T-cell (primary cell): ENCODE data around the gene DAAM1. TPM values are rescaled to one million over a fixed set of nuclear protein-coding genes. Genes with fewer than 3 reads are reported as not detected.

Experiments
- ATAC-seq, 4 experiments: fragments of 200-7000 bp in 3 of 4; fragments of 150-1000 bp in 1 of 4; cut with Tn5 transposase; replicated peaks in 1 of 4; 1 replicate in 3 of 4; 2 replicates in 1 of 4; pipeline ENCODE4 v1.10.0; 2021; ENCODE audit warnings: moderate library complexity in 3 of 4, mild to moderate bottlenecking in 2 of 4, moderate number of reproducible peaks in 1 of 4
- CTCF ChIA-PET, 2 donors: fragments of 300-600 bp; sonication (Branson Sonifier 250); formaldehyde crosslinking; loops; one replicate each; lab custom pipeline; 2022; ENCODE audit warnings: antibody characterized with exemption in 2 of 2; lab: Charles Lee
- POLR2A ChIA-PET, 2 donors: fragments of 300-600 bp; sonication (Branson Sonifier 250); formaldehyde crosslinking; loops; one replicate each; lab custom pipeline; 2022; ENCODE audit warnings: antibody characterized with exemption in 2 of 2; lab: Charles Lee
- DNase-seq, 35 experiments: peaks; one replicate each; pipeline versions ENCODE4 v3.0.0 to v3.0.0-alpha.2; 2013 to 2023
- H3K27ac ChIP-seq: one replicate; pipeline ENCODE4 v1.5.1; 2013; ENCODE audit warnings: low read length
- H3K27me3 ChIP-seq, 2 experiments: replicated peaks in 1 of 2; 1 replicate in 1 of 2; 2 replicates in 1 of 2; pipeline versions ENCODE4 v1.6.1 to v1.7.0; 2013; ENCODE audit warnings: low read length in 1 of 2, mixed read lengths in 1 of 2; ENCODE audit not compliant: control insufficient read depth in 2 of 2, insufficient read depth in 2 of 2; ENCODE audit errors: extremely low read depth in 1 of 2
- H3K36me3 ChIP-seq, 2 donors: 1 replicate in 1 of 2; 2 replicates in 1 of 2; pipeline versions ENCODE4 v1.6.1 to v1.7.0; 2013; ENCODE audit warnings: low read length in 1 of 2; ENCODE audit not compliant: control insufficient read depth in 2 of 2, insufficient read depth in 1 of 2; ENCODE audit errors: extremely low read depth in 1 of 2
- H3K4me1 ChIP-seq, 2 experiments: 1 replicate in 1 of 2; 2 replicates in 1 of 2; pipeline versions ENCODE4 v1.6.1 to v1.7.0; 2013; ENCODE audit warnings: low read length in 2 of 2, mixed read lengths in 1 of 2; ENCODE audit not compliant: insufficient read depth in 2 of 2, control insufficient read depth in 1 of 2; ENCODE audit errors: extremely low read depth in 1 of 2
- H3K4me3 ChIP-seq, 2 donors: 1 replicate in 1 of 2; 2 replicates in 1 of 2; pipeline versions ENCODE4 v1.5.1 to v1.7.0; 2013; ENCODE audit warnings: mild to moderate bottlenecking in 2 of 2, low read length in 1 of 2, moderate library complexity in 1 of 2; ENCODE audit not compliant: control insufficient read depth in 1 of 2; ENCODE audit errors: extremely low read depth in 1 of 2
- H3K9me3 ChIP-seq: 2 replicates; pipeline ENCODE4 v1.7.0; 2013
- H3K27ac Mint-ChIP-seq, 2 donors: one replicate each; pipeline ENCODE4 v1.8.0; 2020 to 2021; ENCODE audit warnings: mild to moderate bottlenecking in 2 of 2, mixed read lengths in 2 of 2
- H3K27me3 Mint-ChIP-seq, 2 donors: one replicate each; pipeline ENCODE4 v1.8.0; 2021 to 2022; ENCODE audit warnings: mixed read lengths in 2 of 2
- H3K36me3 Mint-ChIP-seq: one replicate; pipeline ENCODE4 v1.8.0; 2021; ENCODE audit warnings: mixed read lengths
- H3K4me1 Mint-ChIP-seq, 3 donors: one replicate each; pipeline ENCODE4 v1.8.0; 2020 to 2022; ENCODE audit warnings: mixed read lengths in 3 of 3, mild to moderate bottlenecking in 1 of 3
- H3K4me3 Mint-ChIP-seq, 3 donors: one replicate each; pipeline ENCODE4 v1.8.0; 2020 to 2022; ENCODE audit warnings: mild to moderate bottlenecking in 3 of 3, mixed read lengths in 3 of 3, moderate library complexity in 3 of 3
- H3K9me3 Mint-ChIP-seq, 3 donors: one replicate each; pipeline ENCODE4 v1.8.0; 2020 to 2022; ENCODE audit warnings: mixed read lengths in 3 of 3
- WGBS: methylation state at CpG from one replicate; pipeline ENCODE4 v1.1.5; 2013; ENCODE audit warnings: missing lambda C conversion rate; ENCODE audit not compliant: insufficient coverage; 5-methylcytosine and 5-hydroxymethylcytosine counted together
- total RNA-seq, 35 experiments: library from RNA in 6 of 35; stranded (reverse) in 6 of 35; fragments of 120-200 nt in 1 of 35; gene quantifications; one replicate each; pipeline versions ENCODE4 v1.2.1 to v1.2.4 and lab custom pipeline; 2013 to 2026

The DAAM1 gene
- total RNA-seq, 5 donors from 2014 or later (not counting 1 experiment from before 2014, with no cell fraction given), result 9.6 to 25.3 (median 23.9) TPM

- no peaks in the 10 kb centered on the region for H3K27me3 Mint-ChIP-seq
- H3K27ac ChIP-seq, result no peak overlapping the region
- peaks cover 0 to 11% of the 10 kb centered on the region in 2 donors for H3K36me3 ChIP-seq
- 100% methylated on average over 1 of the region's 2 CpGs for WGBS
- peaks cover 61% of the 10 kb centered on the region for H3K36me3 Mint-ChIP-seq
- ATAC-seq, result no peak
- DNase-seq, result no peak
- H3K4me1 ChIP-seq, result no peaks in the 10 kb centered on the region
- H3K9me3 ChIP-seq, result no peaks in the 10 kb centered on the region
- POLR2A ChIA-PET, result no interaction called here
- H3K4me3 ChIP-seq, result no peak overlapping the region
- H3K4me3 Mint-ChIP-seq, result no peak overlapping the region
- no peaks in the 10 kb centered on the region for H3K4me1 Mint-ChIP-seq
- no peak overlapping the region for H3K27ac Mint-ChIP-seq
- H3K9me3 Mint-ChIP-seq, result no peaks in the 10 kb centered on the region
- CTCF ChIA-PET, result no interaction called here
- H3K27me3 ChIP-seq, result no peaks in the 10 kb centered on the region
Measured at GRCh38 chr14:59332727-59333126, 144.3 kb downstream of the DAAM1 start.

- ChIA-PET CTCF (no interaction called here), POLR2A (no interaction called here)
- no peak for ATAC-seq
- no peaks in the 10 kb centered on the region for H3K27me3 Mint-ChIP-seq
- no peak overlapping the region for H3K4me3 Mint-ChIP-seq
- no peak for DNase-seq
- no peaks in the 10 kb centered on the region for H3K4me1 ChIP-seq
- no peaks in the 10 kb centered on the region for H3K9me3 ChIP-seq
- 100% methylated on average over 1 of the region's 2 CpGs for WGBS
- H3K4me3 ChIP-seq, result no peak overlapping the region
- no peaks in the 10 kb centered on the region for H3K9me3 Mint-ChIP-seq
- H3K27ac Mint-ChIP-seq, result no peak overlapping the region
- no peaks in the 10 kb centered on the region for H3K4me1 Mint-ChIP-seq
- H3K36me3 Mint-ChIP-seq, result peaks cover 61% of the 10 kb centered on the region
- peaks cover 0 to 11% of the 10 kb centered on the region in 2 donors for H3K36me3 ChIP-seq
- H3K27ac ChIP-seq, result no peak overlapping the region
- H3K27me3 ChIP-seq, result no peaks in the 10 kb centered on the region
Measured at GRCh38 chr14:59333235-59333634, 144.8 kb downstream of the DAAM1 start.

DNA sequence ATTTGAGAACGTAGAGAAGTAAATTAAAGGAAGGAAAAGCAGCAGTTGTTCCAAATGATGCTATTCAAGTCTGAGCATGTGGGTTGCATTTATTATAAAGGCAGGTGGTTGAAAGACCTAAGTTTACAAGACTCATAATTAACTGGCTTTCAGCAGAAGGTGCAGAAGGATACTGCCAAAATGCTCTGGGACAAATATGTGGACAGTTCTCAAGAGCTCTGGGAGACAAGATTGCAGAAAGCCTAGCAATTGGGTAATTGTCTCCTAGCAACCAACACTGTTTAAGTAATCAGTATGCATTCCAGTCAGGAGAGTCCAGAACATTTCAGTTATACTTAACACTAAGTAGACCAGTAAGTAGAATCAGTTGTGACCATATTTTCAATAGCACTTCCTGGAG is 145.2 kb downstream of the DAAM1 start:
- Mint-ChIP-seq H3K4me3 (no peak overlapping the region), H3K27me3 (no peaks in the 10 kb centered on the region), H3K36me3 (peaks cover 59% of the 10 kb centered on the region), H3K27ac (no peak overlapping the region), H3K4me1 (no peaks in the 10 kb centered on the region), H3K9me3 (no peaks in the 10 kb centered on the region)
- no CpG with 5 or more reads among the region's 1 CpG for WGBS
- Histone ChIP-seq H3K36me3 (peaks cover 0 to 11% of the 10 kb centered on the region in 2 donors), H3K4me1 (no peaks in the 10 kb centered on the region), H3K4me3 (no peak overlapping the region), H3K9me3 (no peaks in the 10 kb centered on the region), H3K27me3 (no peaks in the 10 kb centered on the region), H3K27ac (no peak overlapping the region)
- POLR2A ChIA-PET, result no interaction called here
- ATAC-seq, result no peak
- no peak for DNase-seq
- CTCF ChIA-PET, result no interaction called here

DNA sequence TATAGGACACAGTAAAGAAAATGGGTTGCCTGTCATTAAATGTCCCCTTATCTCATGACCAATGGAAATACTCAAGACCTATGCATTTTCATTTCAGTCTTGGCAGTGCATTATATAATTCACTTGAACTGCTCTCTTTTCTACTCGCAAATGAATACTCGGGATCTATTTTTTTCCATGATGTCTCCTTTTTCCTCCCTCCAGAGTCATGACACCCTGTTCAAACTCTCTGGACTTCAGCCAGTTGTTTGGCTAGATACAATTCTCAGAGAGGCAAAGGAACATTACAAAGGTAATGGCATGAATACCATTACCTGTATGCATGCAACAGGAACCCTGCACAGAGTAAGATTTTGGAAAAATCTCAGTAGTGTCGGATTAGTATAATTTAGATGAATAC is 145.8 kb downstream of the DAAM1 start:
- H3K27me3 ChIP-seq, result no peaks in the 10 kb centered on the region
- no peaks in the 10 kb centered on the region for H3K4me1 ChIP-seq
- no peaks in the 10 kb centered on the region for H3K27me3 Mint-ChIP-seq
- H3K27ac Mint-ChIP-seq, result no peak overlapping the region
- no peaks in the 10 kb centered on the region for H3K9me3 ChIP-seq
- CTCF ChIA-PET, result no interaction called here
- peaks cover 0 to 11% of the 10 kb centered on the region in 2 donors for H3K36me3 ChIP-seq
- H3K9me3 Mint-ChIP-seq, result no peaks in the 10 kb centered on the region
- no peak for DNase-seq
- no peaks in the 10 kb centered on the region for H3K4me1 Mint-ChIP-seq
- no peak overlapping the region for H3K4me3 ChIP-seq
- POLR2A ChIA-PET, result no interaction called here
- no peak overlapping the region for H3K4me3 Mint-ChIP-seq
- WGBS, result 100% methylated on average over 2 of the region's 3 CpGs
- H3K27ac ChIP-seq, result no peak overlapping the region
- peaks cover 57% of the 10 kb centered on the region for H3K36me3 Mint-ChIP-seq
- ATAC-seq, result no peak

GRCh38 chr14:59336098-59336497 is 147.6 kb downstream of the DAAM1 start:
- CTCF ChIA-PET, result no interaction called here
- H3K9me3 Mint-ChIP-seq, result no peaks in the 10 kb centered on the region
- H3K36me3 Mint-ChIP-seq, result peaks cover 61% of the 10 kb centered on the region

DNA sequence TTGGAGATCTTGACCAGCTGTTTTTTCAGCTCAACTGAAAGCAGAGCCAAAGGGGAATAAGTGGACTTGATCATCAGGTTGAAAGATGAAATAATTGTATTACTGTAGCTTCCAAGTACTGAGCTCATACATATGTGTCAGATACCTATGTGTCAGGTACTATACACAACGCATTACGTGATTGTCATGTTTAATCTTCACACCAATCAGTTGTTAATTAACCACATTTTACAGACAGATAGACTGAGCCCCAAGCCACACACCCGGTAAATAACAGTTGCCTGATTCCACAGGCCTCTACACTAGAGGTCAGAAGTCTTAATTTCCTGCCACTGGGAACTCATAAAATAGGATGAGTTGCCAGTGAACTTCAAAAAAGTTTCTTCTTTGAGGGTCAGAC is 148.2 kb downstream of the DAAM1 start:
- H3K9me3 Mint-ChIP-seq, result no peaks in the 10 kb centered on the region
- DNase-seq (no peak), ATAC-seq (no peak)
- CTCF ChIA-PET, result no interaction called here
- no peaks in the 10 kb centered on the region for H3K9me3 ChIP-seq
- H3K27me3 ChIP-seq, result no peaks in the 10 kb centered on the region
- no peak overlapping the region for H3K4me3 ChIP-seq
- peaks cover 0 to 3% of the 10 kb centered on the region in 2 donors for H3K36me3 ChIP-seq
- no peaks in the 10 kb centered on the region for H3K27me3 Mint-ChIP-seq
- no peak overlapping the region for H3K27ac Mint-ChIP-seq
- H3K4me1 Mint-ChIP-seq, result no peaks in the 10 kb centered on the region
- no peak overlapping the region for H3K4me3 Mint-ChIP-seq
- H3K4me1 ChIP-seq, result no peaks in the 10 kb centered on the region
- no peak overlapping the region for H3K27ac ChIP-seq
- WGBS, result 93% methylated on average over 3 of the region's 3 CpGs
- POLR2A ChIA-PET, result interaction anchor here in 1 of 2 donors (0.5 kb wide), 1 partner anchor 1392 kb away, joined by 4 read pairs; no protein-coding TSS in a partner anchor
- H3K36me3 Mint-ChIP-seq, result peaks cover 57% of the 10 kb centered on the region

More at GRCh38 chr14:59336098-59336497, 147.6 kb downstream of the DAAM1 start:
- no peaks in the 10 kb centered on the region for H3K27me3 ChIP-seq
- H3K27ac Mint-ChIP-seq, result no peak overlapping the region
- ATAC-seq (no peak), DNase-seq (no peak)
- H3K36me3 ChIP-seq, result peaks cover 0 to 7% of the 10 kb centered on the region in 2 donors
- H3K4me1 Mint-ChIP-seq, result no peaks in the 10 kb centered on the region
- no peaks in the 10 kb centered on the region for H3K9me3 ChIP-seq
- POLR2A ChIA-PET, result interaction anchor here in 1 of 2 donors (0.5 kb wide), 1 partner anchor 1391 kb away, joined by 4 read pairs; no protein-coding TSS in a partner anchor
- no peak overlapping the region for H3K4me3 Mint-ChIP-seq
- no peak overlapping the region for H3K27ac ChIP-seq
- H3K4me3 ChIP-seq, result no peak overlapping the region
- no peaks in the 10 kb centered on the region for H3K4me1 ChIP-seq
- H3K27me3 Mint-ChIP-seq, result no peaks in the 10 kb centered on the region

- Histone ChIP-seq H3K36me3 (no peaks in the 10 kb centered on the region), H3K4me3 (no peak overlapping the region), H3K27ac (no peak overlapping the region), H3K9me3 (no peaks in the 10 kb centered on the region), H3K27me3 (no peaks in the 10 kb centered on the region), H3K4me1 (no peaks in the 10 kb centered on the region)
- no peak for DNase-seq
- 89% methylated on average over 4 of the region's 4 CpGs for WGBS
- no peaks in the 10 kb centered on the region for H3K4me1 Mint-ChIP-seq
- ChIA-PET CTCF (no interaction called here), POLR2A (no interaction called here)
- H3K27ac Mint-ChIP-seq, result no peak overlapping the region
- no peak for ATAC-seq
- no peak overlapping the region for H3K4me3 Mint-ChIP-seq
- peaks cover 52% of the 10 kb centered on the region for H3K36me3 Mint-ChIP-seq
- H3K9me3 Mint-ChIP-seq, result no peaks in the 10 kb centered on the region
- H3K27me3 Mint-ChIP-seq, result no peaks in the 10 kb centered on the region
Measured at GRCh38 chr14:59337141-59337611, 148.7 kb downstream of the DAAM1 start.
